Stimulated activated CD4-positive, alpha-beta T cell treated with anti-CD3 and anti-CD28 coated beads, Interleukin-1b, Interleukin-23, amount 100 ng/mL, for 48 hours (primary cell): ENCODE measurements around the gene H1-8.
"Not testable (repeated sequence)": the region's sequence is repeated elsewhere in the genome, so short reads cannot be mapped to it uniquely, and the experiment has no call there.

Experiments used
- DNase-seq: peaks from one replicate; pipeline ENCODE4 v3.0.0-alpha.2; 2020

H1-8 gene

DNA sequence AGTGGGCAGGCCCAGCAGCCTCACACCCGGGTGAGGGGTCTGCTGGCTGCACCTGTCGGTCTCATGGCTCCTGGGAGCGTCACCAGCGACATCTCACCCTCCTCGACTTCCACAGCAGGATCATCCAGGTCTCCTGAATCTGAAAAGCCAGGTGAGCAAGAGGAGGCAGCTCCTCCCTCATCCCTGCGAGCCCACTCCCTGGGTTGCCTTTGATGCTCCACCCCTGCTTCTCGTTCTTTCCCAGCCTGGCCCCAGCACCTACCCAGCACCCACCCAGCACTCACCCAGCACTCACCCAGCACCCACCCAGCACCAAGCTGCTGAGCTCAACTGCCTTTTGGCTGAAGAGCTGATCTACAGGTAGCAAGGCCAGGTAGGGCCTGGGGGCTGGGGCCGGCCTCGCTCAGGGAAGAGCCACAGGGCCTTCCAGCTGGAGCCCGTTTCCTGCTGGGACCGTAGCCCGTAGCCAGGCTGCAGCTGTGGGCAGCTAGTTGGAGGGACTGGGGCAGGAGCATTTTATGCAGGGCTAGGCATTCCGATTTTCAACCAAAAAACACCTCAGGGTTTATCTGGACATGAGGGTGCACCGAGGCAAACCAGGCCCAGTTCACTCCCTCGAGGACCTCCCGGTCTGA lies at the start of gene H1-8:
TSS of gene H1-8 (plus strand) at position 20 of the 635 bp plus-strand sequence. CDS start at position 64, 44 bp downstream.
- no peak for DNase-seq

GRCh38 chr3:129493206-129493605 lies 49.8 kb upstream of the H1-8 start:
- no peak for DNase-seq

DNA sequence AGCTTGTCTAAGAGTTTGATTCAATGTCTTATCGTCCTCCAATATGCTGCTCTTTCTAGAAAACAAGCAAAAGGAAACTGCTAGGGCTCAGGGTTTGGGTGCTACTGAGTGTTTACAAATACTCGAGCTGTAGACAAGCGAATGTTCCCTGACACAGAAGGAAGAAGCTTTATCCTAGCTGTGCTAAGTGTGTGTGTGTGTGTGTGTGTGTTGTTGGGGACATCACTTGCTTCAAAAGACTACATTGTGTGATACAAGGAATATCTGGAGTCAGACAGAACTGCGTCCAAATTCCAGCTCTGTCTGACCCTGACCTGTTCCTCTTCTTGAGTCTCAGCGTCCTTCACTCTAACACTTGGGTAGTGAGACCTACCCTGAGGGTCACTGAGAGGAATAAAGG lies 48.5 kb upstream of the H1-8 start:
- DNase-seq, result not testable (repeated sequence)

- not testable (repeated sequence) for DNase-seq
Measured at GRCh38 chr3:129495006-129495639, 47.9 kb upstream of the H1-8 start.

DNA sequence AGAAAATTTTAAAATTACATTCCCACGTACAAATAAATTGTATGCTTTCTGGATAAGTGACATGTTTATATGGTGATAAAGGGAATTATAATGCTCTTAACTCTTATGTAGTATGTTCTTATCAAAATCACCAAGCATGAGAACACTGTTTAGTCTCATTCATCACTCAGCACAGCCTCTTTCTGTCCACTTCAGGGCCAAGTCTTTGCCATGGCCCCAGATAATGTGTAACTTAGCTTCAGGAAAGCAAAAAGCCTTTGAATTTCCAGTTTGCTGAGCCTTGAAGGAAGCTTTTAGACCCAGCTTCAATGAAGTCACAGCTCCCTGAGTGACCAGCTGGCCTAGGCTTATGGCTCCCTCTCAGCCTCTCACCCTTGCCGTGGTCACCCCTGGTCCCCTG lies 45.1 kb upstream of the H1-8 start:
- DNase-seq, result not testable (repeated sequence)

GRCh38 chr3:129498603-129499488 lies 44.1 kb upstream of the H1-8 start:
- not testable (repeated sequence) for DNase-seq

GRCh38 chr3:129499604-129500333 lies 43.2 kb upstream of the H1-8 start:
- DNase-seq, result not testable (repeated sequence)

- DNase-seq, result no peak
Measured at GRCh38 chr3:129500334-129500658, 42.7 kb upstream of the H1-8 start.

DNA sequence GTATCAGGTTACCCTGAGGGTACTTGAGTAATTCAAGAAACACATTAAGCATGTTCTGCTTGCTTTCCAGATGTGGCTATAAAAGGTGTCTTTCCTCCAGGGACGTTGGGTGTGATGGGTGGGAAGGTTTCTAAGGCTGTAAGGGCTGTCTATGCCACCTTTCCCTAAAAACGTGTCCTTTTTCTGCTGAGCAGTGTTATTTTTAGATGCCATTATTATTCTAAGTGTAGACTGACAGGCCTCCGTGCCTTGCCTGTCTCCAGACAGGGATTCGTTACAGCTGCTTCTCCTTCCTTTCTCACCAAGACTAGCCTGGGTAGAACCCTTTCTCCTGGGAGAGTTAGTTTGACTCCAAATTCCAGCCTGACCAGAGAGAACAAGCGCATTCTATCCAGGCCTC lies 41.3 kb upstream of the H1-8 start:
- no peak for DNase-seq

DNA sequence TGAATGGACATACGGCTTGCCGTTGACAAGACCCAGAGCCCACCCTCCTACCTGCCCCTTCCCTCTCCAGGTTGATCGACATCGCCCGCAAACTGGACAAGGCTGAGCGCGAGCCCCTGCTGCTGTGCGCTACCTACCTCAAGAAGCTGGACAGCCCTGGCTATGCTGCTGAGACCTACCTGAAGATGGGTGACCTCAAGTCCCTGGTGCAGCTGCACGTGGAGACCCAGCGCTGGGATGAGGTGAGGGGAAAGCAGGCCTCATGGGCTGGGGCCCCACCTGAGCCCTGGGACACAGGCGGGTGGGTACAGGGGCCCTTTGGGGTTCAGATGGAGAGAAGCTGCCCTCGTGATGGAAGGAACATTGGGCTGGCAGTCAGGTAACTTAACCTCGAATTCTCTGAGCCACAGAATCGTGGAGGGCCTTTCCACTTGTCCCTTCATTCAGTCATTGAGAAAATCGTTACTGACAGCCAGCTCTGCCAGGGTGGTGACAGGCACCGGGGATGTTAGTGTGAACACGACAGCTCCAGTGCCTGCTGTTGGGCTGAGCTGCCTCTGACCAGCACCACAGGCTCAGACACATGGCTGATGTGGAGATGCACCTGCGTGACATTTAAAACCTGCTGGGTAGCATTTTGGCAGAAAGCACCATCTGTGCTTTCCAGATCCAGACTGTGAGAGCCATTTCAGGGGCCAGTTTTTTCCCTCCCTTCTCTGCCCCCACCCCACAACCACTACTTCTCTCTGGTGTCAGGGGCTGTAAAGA lies 40.1 kb upstream of the H1-8 start:
- DNase-seq, result no peak

DNA sequence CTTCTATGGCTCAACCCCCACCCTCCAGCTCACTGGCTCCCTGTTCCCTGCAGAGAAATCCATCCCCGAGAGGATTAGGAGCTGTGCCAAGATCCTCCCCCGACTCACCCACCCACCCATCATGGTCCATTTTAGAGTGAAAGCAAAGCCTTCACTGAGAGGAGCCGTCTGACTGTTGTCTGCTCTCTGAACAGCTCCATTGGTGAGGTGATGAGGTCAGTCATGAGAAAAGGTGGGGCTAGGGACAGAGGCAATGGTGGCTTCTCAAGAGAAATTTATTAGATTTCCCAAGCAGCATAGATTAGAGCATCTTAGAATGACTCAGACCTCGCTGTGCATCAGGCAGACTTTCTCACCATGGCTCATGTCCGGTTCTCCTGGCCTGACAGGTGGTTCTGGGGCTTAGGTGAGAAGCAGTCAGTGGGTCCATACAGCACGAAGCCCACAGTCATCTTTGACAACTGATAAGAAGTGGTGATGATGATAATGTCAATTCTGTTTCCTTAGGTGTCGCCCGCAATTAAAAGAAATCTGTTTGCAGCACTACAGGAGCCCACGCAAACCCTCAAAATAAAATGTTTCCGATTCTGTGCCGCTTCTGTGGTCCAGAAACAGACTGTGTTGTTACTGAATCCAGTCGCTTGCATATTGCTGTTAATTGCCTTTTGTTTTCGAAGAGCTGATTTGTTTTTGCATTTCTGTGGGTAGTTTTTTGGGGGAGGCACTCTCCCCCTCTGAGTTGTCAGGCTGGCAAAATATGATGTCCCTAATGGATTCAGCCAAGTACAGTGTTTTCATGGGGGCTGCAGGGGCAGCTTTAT lies 39.3 kb upstream of the H1-8 start:
- DNase-seq, result no peak

GRCh38 chr3:129504471-129505100 lies 38.4 kb upstream of the H1-8 start:
- DNase-seq, result no peak

DNA sequence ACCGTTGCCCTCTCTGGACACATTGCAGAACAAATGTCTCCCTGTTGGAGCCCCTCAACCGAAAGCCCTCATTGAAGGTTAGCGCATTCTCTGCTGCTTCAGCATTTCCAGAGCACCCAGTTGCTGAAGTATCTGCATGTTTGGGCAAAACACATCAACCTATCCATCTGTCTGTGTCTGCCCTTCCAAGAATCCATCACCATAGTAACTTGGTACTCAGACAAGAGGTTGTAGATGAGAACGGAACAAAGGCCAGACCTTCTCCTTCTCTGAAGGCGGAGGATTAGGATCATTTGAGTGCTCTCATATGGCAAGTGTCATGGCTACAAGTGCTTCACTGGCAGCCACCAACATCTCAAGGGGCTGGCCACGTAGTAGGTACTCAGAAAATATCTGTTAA lies 37.6 kb upstream of the H1-8 start:
- DNase-seq, result no peak

DNA sequence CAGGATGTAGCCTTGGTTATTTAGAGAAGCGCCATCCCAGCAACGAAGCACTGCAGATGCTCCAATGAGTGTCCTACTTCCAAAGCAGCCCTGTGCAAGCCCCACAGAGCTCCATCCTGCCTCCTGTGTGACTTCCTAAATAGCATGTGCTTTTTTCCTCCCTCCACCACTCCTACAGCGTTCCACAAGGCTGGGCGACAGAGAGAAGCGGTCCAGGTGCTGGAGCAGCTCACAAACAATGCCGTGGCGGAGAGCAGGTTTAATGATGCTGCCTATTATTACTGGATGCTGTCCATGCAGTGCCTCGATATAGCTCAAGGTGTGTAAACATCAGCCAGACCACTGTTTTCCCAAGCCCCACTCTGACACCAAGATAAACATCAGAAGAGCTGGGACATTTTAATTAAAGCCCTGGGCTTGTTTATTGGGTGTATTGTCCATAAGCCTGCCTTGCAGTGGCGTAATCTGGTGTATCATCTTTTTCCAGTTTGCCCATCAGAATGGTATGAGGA lies 36.7 kb upstream of the H1-8 start:
- no peak for DNase-seq

DNA sequence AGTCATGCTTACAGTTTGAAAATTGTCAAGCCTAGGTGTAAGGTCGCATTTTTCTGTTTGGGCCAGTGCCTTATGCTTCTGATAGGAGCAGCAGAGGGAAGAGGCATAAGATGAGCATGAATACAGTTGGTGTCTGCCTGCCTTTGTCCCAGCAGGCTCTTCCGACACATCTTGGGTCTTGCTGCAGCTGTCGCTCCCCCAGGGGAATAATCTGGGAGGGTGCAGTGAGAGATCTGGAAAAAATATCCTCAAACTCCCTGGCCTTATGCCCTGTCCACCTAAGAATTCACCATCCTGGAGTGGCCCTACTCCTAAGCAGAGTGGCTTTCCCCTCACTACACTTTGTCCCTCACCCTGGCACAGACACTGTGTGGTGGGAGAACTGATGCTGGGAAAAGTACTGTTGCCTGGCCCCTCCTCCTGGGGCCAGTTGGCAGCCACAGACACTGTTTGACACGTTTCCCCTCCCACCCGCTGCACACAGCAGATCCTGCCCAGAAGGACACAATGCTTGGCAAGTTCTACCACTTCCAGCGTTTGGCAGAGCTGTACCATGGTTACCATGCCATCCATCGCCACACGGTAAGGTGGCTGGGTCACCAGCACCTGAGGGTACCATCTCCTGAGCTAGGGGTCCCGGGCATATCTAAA lies 35.7 kb upstream of the H1-8 start:
- no peak for DNase-seq

GRCh38 chr3:129512595-129512994 lies 30.4 kb upstream of the H1-8 start:
- no peak for DNase-seq

GRCh38 chr3:129513705-129514104 lies 29.3 kb upstream of the H1-8 start:
- DNase-seq, result no peak

- no peak for DNase-seq
Measured at GRCh38 chr3:129514110-129514509, 28.9 kb upstream of the H1-8 start.

DNA sequence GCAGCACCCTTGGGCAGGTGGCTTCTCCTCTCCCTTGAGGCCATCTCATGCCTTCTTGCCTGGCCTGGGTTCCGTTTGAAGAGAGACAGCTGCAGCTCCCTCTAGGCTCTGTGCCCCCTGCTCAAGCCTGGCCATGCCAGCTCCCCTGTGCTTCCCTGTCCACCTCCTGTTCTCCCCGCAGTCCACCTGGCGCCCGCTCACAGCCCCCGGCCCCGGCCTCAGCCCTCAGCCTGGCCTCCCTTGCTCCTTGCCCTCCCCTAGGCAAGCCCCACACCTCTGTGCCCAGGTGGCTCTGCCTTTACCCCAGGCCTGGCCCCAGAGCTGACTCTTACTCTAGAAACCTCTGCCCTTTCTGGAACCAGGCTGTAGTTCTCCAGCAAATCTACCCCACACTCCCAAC lies 28.4 kb upstream of the H1-8 start:
- no peak for DNase-seq

DNA sequence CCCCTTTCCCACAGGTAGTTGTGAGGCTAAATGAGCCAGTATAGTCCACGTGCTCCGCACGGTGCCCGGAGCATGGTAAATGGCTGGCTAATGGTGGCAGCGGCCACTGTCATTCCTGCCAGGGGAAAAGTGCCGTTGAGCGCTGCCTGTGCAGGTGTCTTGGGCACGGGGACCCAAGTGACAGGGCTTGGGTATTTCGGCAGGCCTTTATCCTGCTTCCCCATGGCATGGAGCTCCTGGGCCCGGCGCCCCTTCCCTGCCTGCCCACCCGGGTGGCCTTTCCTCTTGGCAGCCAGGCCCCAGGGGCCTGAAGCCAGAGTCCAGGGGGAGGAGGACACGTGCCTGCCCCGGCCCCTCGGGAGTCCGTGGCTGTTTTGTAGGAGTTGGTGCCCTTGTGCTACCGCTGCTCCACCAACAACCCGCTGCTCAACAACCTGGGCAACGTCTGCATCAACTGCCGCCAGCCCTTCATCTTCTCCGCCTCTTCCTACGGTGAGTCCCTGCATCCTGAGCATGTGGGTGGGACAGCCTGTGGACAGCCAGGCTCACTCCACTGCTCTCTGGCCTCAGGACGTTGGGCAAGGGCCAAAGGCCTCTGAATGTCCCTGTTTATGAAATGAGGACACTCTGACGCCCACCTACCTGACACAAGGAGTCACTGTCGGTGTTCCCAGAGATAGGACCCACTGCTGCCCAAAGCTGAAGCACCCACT lies 27.7 kb upstream of the H1-8 start:
- DNase-seq, result not testable (repeated sequence)
